HG03108 (cell line): ENCODE data around the gene LIMS2.

Experiments
- ATAC-seq: cut with Tn5 transposase; IDR thresholded peaks from one replicate; pipeline ENCODE4 v1.9.1; 2021; ENCODE audit warnings: moderate library complexity; ENCODE audit not compliant: unreplicated experiment

The LIMS2 gene

DNA sequence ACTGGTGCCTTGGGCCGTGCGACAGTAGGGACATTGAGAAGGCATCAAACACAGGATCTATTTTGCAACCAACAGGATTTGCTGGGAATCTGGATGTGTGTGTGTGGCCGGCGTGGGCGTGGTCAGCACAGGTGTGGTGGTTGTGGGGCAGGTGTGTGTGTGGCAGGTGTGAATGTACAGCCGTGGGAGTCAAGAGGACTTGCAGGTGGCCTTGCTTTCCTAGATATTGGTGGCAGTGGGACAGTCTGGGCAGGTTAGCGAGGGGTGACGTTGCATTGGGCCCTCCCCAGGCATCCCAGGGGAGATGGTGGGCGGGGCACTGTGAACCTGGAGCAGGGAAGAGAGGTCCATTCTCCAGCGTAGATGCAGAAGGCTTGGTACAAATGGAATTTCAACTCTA is 3.2 kb upstream of the LIMS2 start:
- ATAC-seq: no peak

DNA sequence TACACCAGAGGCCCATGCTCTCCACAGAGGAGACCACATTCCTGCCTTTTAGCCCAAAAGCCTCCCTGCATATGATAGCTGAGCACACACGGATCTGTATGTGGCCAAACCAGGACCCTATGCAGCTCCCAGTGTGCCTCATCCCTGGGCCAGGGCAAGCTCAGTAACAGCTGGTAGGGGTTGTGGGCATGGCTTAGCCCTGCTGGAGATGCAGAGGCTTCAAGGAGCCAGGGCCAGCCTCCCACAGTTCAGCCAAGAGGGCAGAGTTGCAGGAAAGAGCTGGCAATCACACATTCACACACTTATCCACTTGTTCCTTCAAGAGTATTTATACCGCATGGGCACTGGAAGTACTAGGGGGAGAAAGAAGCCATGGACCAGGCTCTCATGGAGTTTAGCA is 1.6 kb upstream of the LIMS2 start:
- no peak for ATAC-seq

DNA sequence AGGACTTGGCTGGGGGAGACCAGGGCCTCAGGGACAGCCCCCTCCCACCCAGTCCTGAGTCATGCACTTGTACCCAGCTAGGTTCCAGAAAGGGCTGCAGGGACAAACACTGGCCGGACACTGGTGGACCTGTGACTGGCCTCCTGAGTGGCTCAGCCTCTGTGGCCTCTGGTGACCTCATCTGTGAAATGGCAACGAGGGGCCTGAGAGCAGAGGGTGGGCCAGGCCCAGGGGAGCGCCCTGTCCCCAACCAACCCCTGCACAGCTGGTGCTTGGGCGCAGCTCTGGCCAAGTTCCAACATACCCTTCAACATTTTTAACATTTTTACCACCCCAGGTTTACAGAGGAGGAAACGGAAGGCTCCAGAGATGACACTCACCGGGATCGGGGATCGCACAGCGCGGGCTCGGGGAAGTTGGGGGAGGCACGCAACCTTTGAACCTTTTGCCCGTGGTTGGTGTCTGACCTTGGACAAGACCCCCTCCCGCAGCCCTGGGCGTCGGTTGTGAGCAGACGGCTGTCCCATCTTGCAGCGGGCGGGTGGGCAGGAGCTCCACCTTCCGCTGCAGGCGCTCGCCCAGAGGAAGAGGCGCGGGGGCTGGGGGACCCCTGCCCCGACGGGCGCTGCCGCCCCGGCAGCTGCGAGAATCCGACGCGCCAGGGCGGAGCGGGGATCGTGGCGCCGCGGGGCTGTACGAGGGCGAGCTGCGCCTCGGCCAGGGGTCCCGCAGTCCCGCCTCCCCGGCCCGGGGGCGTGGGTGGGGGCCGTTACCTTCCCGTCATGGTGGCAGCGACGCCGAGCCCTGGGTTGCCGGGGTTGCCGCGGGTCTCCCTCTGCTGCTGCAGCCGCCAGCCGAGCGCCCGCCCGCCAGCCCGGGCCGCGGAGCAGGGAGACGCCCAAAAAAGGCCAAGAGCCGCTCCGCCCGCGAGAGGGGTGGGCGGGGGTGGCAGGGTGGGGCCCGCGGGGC is 805 bp downstream of the LIMS2 start:
- no peak for ATAC-seq

- no peak for ATAC-seq
These were observed 1.9 kb downstream of the LIMS2 start for GRCh38 chr2:127673291-127674069.

DNA sequence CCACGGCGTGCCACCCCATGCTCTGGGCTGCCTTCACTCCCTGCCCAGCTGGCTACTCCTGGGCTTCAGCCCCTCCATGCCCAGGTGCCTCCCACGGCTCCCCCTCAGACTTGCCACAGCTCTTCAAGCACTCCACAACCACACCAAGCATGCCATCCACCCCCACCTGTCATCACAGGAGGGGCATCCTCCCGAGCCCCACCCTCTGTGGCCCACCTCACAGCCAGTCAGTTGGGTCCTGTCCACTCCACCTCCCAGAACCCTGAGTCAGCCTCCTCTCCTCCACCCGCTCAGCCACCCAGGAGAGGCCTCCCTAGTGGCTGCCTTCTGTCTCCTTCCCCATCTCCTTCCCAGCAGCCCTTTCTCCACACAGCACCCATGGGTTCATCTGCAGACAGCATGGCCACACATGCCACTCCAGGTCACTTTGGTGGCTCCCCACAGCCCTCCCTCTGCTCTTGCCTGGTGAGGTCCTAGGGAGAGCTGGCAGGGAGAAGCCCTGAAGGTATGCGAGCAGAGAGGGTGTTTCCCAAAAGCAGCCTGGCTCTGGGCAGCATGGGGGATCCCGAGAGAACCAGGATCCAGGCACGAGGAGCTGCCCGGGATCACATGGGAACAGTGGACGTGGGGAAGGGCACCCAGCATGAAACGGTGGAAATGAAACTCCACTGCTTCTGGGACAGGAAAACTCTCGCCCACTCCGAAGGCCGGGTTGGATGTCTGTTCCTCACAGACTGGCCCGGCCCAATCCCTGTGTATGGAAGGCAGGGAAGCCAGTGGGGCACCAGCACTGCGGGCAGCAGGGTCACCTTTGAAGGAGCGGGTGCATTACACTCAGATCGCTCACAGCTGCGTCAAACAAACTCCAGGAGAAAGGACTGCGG is 2.7 kb downstream of the LIMS2 start:
- ATAC-seq: no peak

DNA sequence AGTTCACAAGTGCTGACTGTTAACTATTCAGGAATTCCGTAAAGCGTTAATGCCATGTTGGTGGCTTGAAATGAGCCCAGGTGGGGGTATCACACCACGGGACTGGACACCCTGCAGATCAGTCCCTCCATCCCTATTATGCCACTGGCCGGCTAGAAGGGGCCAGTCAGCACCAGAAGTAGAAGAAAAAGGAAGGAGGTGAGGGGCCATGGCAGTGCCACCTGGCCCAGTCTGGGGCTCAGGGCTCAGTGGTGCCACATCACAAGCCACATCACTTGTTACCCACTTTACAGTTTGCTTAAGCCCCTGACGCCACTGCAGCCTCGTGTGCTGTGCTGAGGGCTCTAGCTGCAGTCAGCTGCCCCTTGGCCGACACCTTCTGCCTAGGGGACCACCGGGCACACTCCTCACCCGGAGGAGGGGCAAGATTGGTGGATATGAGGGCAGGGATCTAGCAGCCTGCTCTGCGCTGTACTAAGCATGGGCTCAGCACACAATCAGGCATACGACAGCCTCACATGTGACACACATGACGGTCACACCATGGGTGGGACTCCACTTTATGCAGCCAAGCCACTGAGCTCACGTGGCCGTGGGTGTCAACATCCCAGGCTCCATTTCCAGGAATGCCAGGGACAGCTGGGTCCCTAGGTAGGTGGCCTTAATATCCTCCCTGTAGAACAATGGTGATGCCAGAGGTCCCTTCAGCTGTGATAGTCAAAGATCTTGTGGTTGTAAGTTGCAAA is 3.6 kb downstream of the LIMS2 start:
- no peak for ATAC-seq

DNA sequence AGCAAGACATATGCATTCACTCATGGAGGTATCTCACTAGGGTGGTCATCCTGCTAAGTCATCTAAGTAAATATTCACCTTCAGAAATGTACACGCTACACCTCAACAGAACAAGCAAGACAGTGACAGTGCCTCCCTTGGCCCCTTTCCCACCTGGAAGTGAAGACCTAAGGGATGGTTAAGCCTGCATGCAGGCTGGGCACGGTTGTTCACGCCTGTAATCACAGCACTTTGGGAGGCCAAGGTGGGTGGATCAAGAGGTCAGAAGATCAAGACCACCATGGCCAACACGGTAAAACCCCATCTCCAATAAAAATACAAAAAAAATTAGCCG is 4.4 kb downstream of the LIMS2 start:
- no peak for ATAC-seq

GRCh38 chr2:127670055-127670956 is 5.0 kb downstream of the LIMS2 start:
- ATAC-seq: no peak

GRCh38 chr2:127669056-127669455 is 6.3 kb downstream of the LIMS2 start:
- ATAC-seq: no peak

DNA sequence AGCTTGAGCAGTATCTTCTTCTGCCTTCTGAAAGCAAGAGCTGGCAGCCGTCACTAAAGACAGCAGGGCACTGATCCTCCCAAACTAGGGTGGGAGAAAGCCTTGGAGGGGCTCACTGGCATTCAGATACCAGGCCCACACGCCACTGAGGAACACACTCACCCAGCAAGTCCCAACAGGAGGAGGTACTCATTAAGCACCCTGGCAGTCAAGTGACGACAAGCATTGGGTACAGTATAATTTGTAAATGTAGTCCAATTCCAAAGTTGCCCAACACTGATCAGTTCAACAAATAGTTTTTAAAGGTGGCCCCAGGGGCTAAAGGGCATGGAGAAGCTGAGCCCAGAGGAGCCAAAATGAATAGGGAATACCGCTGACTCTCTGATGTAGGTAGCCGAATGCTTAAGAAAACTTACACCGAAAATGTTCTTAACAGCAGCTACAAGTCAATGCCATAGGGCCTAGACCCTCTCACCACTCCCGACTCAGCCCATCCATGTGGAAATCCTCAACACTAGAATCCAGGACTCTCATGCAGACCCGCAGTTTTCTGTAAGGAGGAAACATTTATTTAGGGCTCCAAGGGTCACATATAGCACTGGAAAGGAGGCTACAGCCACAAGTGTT is 9.9 kb downstream of the LIMS2 start:
- ATAC-seq: no peak

DNA sequence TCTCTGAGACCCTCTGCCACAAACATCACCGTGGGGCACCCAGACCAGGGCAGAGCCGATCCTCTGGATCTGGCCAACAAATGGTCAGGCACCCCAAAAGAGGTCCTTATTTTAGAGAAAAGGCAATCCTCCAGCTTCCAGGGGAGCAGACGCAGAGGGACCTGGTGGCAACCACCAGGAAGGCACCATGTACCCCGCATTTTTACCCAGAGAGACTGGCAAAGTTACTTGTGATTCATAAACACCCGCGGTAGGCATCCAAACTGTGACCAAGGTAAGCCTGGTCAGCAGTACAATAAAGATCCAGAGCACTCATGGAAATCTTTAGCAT is 10.5 kb downstream of the LIMS2 start:
- ATAC-seq: no peak

- no peak for ATAC-seq
These were observed 11.1 kb downstream of the LIMS2 start for GRCh38 chr2:127664065-127664894.

GRCh38 chr2:127663566-127664064 is 11.7 kb downstream of the LIMS2 start:
- ATAC-seq: no peak

- ATAC-seq: no peak
These were observed 12.3 kb downstream of the LIMS2 start for GRCh38 chr2:127662937-127663565.

- no peak for ATAC-seq
These were observed 13.3 kb downstream of the LIMS2 start for GRCh38 chr2:127661949-127662510.

- no peak for ATAC-seq
These were observed 14.2 kb downstream of the LIMS2 start for GRCh38 chr2:127661072-127661649.

DNA sequence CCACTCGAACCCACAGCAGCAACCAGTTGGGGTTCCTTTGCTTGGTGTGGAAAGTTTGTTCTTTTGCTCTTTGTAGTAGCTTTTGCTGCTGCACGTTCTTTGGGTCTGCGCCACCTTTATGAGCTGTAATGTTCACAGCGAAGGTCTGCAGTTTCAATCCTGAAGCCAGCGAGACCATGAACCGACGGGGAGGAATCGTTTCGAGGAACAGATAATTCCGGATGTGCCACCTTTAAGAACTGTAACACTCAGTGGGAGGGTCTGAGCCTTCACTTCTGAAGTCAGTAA is 15.1 kb downstream of the LIMS2 start:
- no peak for ATAC-seq
